Astrocyte (in vitro differentiated cells and primary cell): ENCODE data around the gene ATP11A. TPM values are rescaled to one million over a fixed set of nuclear protein-coding genes. Genes with fewer than 3 reads are reported as not detected.

Source experiments
- DNase-seq: peaks from one replicate; pipeline ENCODE4 v3.0.0-alpha.2; 2010; ENCODE audit warnings: low read depth
- FAIRE-seq: peaks from 2 replicates; lab custom pipeline; 2011; peaks lifted over from hg19 to GRCh38; lab: Jason Lieb, UNC
- H2AFZ ChIP-seq: 2 replicates; pipeline ENCODE4 v1.6.0; 2012; ENCODE audit warnings: low read depth, low read length, inconsistent platforms
- H3K27ac ChIP-seq: 2 replicates; pipeline ENCODE4 v1.5.1; 2011; ENCODE audit warnings: low read depth, low read length, inconsistent platforms
- H3K27me3 ChIP-seq: 2 replicates; pipeline ENCODE4 v1.6.0; 2011; ENCODE audit warnings: low read length, inconsistent platforms; ENCODE audit not compliant: insufficient read depth
- H3K36me3 ChIP-seq: 2 replicates; pipeline ENCODE4 v1.5.1; 2011; ENCODE audit warnings: low read length, inconsistent platforms; ENCODE audit not compliant: insufficient read depth
- H3K4me1 ChIP-seq: 2 replicates; pipeline ENCODE4 v1.5.1; 2011; ENCODE audit warnings: low read length, inconsistent platforms; ENCODE audit not compliant: insufficient read depth
- H3K4me2 ChIP-seq: 2 replicates; pipeline ENCODE4 v1.6.0; 2012; ENCODE audit warnings: low read length, inconsistent platforms
- H3K4me3 ChIP-seq: 2 replicates; pipeline ENCODE4 v1.5.1; 2011; ENCODE audit warnings: low read depth, mild to moderate bottlenecking, low read length, inconsistent platforms; ENCODE audit not compliant: insufficient read depth
- H3K79me2 ChIP-seq: 2 replicates; pipeline ENCODE4 v1.6.0; 2012; ENCODE audit warnings: mild to moderate bottlenecking, low read length, inconsistent platforms; ENCODE audit not compliant: insufficient read depth
- H3K9ac ChIP-seq: 2 replicates; pipeline ENCODE4 v1.6.0; 2012; ENCODE audit warnings: mild to moderate bottlenecking, low read length, inconsistent platforms
- H3K9me3 ChIP-seq: 2 replicates; pipeline ENCODE4 v1.5.1; 2012; ENCODE audit warnings: low read depth, mild to moderate bottlenecking, low read length, inconsistent platforms; ENCODE audit not compliant: insufficient read depth
- H4K20me1 ChIP-seq: 2 replicates; pipeline ENCODE4 v1.6.0; 2012; ENCODE audit warnings: low read length, inconsistent platforms; ENCODE audit not compliant: insufficient read depth
- H3K27ac Mint-ChIP-seq: one replicate; pipeline ENCODE4 v1.8.0; 2021; ENCODE audit warnings: mild to moderate bottlenecking, mixed read lengths; ENCODE audit not compliant: unreplicated experiment
- H3K27me3 Mint-ChIP-seq: one replicate; pipeline ENCODE4 v1.8.0; 2021; ENCODE audit warnings: low read depth, mixed read lengths; ENCODE audit not compliant: unreplicated experiment
- H3K36me3 Mint-ChIP-seq: one replicate; pipeline ENCODE4 v1.8.0; 2021; ENCODE audit warnings: low read depth, mixed read lengths; ENCODE audit not compliant: unreplicated experiment
- H3K4me1 Mint-ChIP-seq: one replicate; pipeline ENCODE4 v1.8.0; 2021; ENCODE audit warnings: low read depth, mixed read lengths; ENCODE audit not compliant: unreplicated experiment
- H3K4me3 Mint-ChIP-seq: one replicate; pipeline ENCODE4 v1.8.0; 2021; ENCODE audit warnings: mild to moderate bottlenecking, moderate library complexity, mixed read lengths; ENCODE audit not compliant: unreplicated experiment
- H3K9me3 Mint-ChIP-seq: one replicate; pipeline ENCODE4 v1.8.0; 2021; ENCODE audit warnings: mild to moderate bottlenecking, mixed read lengths; ENCODE audit not compliant: unreplicated experiment
- EZH2 ChIP-seq: IDR thresholded peaks from 2 replicates; pipeline ENCODE4 v1.6.1; 2012; ENCODE audit warnings: mild to moderate bottlenecking, low read length, inconsistent platforms; ENCODE audit not compliant: insufficient read depth
- total RNA-seq: library from RNA; stranded (reverse); gene quantifications from 2 replicates; pipeline ENCODE4 v1.2.1, GENCODE V29; 2021
- TF ChIP-seq, protein P1 (sequence below): IDR thresholded peaks from 2 replicates; pipeline ENCODE4 v1.5.1; 2011; ENCODE audit warnings: low read depth, mild to moderate bottlenecking, inconsistent platforms, low read length, moderate library complexity; ENCODE audit not compliant: insufficient read depth

The ATP11A gene
- total RNA-seq, 1 donor from 2014 or later, result 38.9 TPM

DNA sequence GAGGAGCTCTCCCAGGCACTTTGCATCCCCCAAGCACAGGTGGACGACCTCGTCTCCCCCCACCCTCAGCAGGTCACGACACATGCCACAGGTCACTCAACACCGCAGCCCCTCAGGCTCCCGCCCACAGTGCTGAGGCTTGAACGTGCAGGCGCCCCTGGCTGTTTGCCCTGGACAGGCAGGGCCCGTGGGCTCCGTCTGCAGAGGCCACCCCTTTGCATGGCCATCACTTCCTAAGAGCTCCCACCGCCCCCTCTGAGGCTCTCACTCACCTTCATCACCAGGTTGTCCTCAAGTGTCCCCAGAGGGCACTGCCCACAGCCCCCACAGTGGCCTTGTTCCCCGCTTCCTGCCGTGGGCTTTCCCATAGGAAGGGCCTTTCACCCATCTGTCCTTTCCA lies 147.1 kb downstream of the ATP11A start:
- no peak for FAIRE-seq
- H3K4me1 Mint-ChIP-seq, result peaks cover 7% of the 10 kb centered on the region
- Histone ChIP-seq H3K4me1 (no peaks in the 10 kb centered on the region), H4K20me1 (no peaks in the 10 kb centered on the region), H3K79me2 (no peaks in the 10 kb centered on the region), H3K27ac (no peak overlapping the region), H3K36me3 (no peaks in the 10 kb centered on the region), H3K27me3 (no peaks in the 10 kb centered on the region), H2AFZ (no peak overlapping the region), H3K9me3 (no peaks in the 10 kb centered on the region), H3K4me2 (no peak overlapping the region), H3K4me3 (no peak overlapping the region), H3K9ac (no peak overlapping the region)
- H3K9me3 Mint-ChIP-seq, result no peaks in the 10 kb centered on the region
- no peak overlapping the region for H3K4me3 Mint-ChIP-seq
- no peak for TF ChIP-seq EZH2
- TF ChIP-seq, protein P1, sequence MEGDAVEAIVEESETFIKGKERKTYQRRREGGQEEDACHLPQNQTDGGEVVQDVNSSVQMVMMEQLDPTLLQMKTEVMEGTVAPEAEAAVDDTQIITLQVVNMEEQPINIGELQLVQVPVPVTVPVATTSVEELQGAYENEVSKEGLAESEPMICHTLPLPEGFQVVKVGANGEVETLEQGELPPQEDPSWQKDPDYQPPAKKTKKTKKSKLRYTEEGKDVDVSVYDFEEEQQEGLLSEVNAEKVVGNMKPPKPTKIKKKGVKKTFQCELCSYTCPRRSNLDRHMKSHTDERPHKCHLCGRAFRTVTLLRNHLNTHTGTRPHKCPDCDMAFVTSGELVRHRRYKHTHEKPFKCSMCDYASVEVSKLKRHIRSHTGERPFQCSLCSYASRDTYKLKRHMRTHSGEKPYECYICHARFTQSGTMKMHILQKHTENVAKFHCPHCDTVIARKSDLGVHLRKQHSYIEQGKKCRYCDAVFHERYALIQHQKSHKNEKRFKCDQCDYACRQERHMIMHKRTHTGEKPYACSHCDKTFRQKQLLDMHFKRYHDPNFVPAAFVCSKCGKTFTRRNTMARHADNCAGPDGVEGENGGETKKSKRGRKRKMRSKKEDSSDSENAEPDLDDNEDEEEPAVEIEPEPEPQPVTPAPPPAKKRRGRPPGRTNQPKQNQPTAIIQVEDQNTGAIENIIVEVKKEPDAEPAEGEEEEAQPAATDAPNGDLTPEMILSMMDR, result no peak
- peaks cover 3% of the 10 kb centered on the region for H3K27me3 Mint-ChIP-seq
- H3K27ac Mint-ChIP-seq, result no peak overlapping the region
- H3K36me3 Mint-ChIP-seq, result peaks cover 34% of the 10 kb centered on the region
- DNase-seq, result no peak

DNA sequence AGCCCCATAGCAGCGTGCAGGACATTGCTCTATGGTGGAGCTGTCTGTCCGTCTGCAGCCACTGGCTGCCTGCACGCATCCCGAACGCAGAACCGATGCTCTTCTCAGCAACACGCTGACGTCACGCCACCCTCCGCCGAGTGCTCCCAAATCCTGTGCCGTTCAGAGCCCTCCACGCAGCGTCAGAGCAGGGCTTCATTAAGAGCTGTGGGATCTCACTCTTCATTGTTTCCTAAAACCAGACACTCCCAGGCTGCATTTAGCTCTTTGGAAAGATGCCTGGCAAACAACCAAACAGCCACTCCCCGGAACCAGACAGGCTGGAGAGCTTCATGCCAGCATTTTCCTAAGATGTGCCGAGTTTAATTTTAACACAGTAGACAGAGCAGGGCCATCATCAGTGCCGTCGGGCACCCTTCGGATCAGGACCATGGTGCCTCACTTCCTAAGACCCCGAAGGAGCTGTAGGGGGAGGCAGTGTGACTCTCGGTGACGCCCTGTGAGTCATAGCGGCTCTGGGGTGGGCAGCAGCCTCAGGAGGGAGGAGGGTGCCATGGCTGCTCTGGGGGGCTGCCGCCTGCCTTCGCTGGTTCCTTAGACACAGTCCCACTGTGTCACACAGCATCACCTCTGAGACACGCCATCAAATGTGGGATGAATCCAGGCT lies 147.7 kb downstream of the ATP11A start:
- Histone ChIP-seq H4K20me1 (no peaks in the 10 kb centered on the region), H3K27ac (no peak overlapping the region), H3K4me3 (no peak overlapping the region), H3K27me3 (no peaks in the 10 kb centered on the region), H3K4me1 (no peaks in the 10 kb centered on the region), H3K9me3 (no peaks in the 10 kb centered on the region), H2AFZ (no peak overlapping the region), H3K4me2 (no peak overlapping the region), H3K36me3 (no peaks in the 10 kb centered on the region), H3K9ac (no peak overlapping the region), H3K79me2 (no peaks in the 10 kb centered on the region)
- H3K27me3 Mint-ChIP-seq, result peaks cover 3% of the 10 kb centered on the region
- no peak for FAIRE-seq
- no peak overlapping the region for H3K4me3 Mint-ChIP-seq
- TF ChIP-seq, protein P1, result no peak
- no peak for TF ChIP-seq EZH2
- no peaks in the 10 kb centered on the region for H3K9me3 Mint-ChIP-seq
- H3K4me1 Mint-ChIP-seq, result peaks cover 11% of the 10 kb centered on the region
- H3K36me3 Mint-ChIP-seq, result peaks cover 32% of the 10 kb centered on the region
- H3K27ac Mint-ChIP-seq, result no peak overlapping the region
- no peak for DNase-seq

DNA sequence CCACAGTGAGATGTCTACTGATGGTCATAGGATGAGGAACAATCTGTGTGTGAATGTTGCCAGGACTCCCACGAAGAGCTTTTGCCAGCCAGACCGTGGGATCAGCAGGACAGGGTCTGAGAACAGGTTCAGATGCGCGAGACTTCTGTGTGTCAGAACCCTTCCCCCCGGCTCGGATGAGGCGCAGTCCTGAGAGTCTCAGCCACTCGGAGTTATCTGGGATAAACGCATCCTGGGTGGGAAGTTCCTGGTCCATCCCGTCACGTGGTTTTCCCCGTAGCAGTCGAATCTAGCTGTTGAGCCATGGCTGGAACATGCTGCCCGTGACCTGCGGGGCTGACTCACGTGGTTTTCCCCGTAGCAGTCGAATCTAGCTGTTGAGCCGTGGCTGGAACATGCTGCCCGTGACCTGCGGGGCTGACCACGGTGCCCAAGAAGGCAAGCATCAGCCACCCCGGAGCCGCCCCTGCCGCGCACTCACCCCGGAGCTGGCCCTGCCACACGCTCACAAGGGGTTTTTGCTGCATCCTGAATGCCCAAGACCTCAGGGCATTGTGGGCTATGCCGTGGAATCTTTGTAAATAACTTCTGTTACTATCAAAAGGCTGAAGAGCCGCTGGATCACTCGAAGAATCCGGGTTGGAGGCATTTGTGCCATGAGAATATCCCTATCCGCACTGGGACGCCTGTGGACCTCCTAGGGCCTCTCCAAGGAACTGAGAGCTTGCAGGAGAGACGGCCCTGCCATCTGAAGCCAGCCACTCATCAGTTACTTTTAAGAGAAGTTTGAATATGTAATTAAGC lies 148.4 kb downstream of the ATP11A start:
- Histone ChIP-seq H3K4me1 (no peaks in the 10 kb centered on the region), H3K27ac (no peak overlapping the region), H2AFZ (no peak overlapping the region), H3K4me3 (no peak overlapping the region), H3K9ac (no peak overlapping the region), H3K79me2 (no peaks in the 10 kb centered on the region), H3K4me2 (no peak overlapping the region), H3K36me3 (no peaks in the 10 kb centered on the region), H4K20me1 (no peaks in the 10 kb centered on the region), H3K9me3 (no peaks in the 10 kb centered on the region), H3K27me3 (no peaks in the 10 kb centered on the region)
- Mint-ChIP-seq H3K27ac (no peak overlapping the region), H3K27me3 (peaks cover 3% of the 10 kb centered on the region), H3K36me3 (peaks cover 30% of the 10 kb centered on the region), H3K4me1 (peaks cover 9% of the 10 kb centered on the region), H3K4me3 (no peak overlapping the region), H3K9me3 (no peaks in the 10 kb centered on the region)
- DNase-seq (no peak), FAIRE-seq (no peak)
- TF ChIP-seq, protein P1, result no peak
- TF ChIP-seq EZH2, result no peak
